ENCODE results near the gene GRID1. TPM values are rescaled to one million over a fixed set of nuclear protein-coding genes. Genes with fewer than 3 reads are reported as not detected.

The GRID1 gene
- total RNA-seq, 1 donor from 2014 or later: 0.22 TPM

GRCh38 chr10:85986777-85987176 is 379.8 kb downstream of the GRID1 start:
- no peak overlapping the region for H3K4me3 Mint-ChIP-seq (ENCODE audit: low read depth)
- no peak for TF ChIP-seq CTCF (IDR thresholded peaks at IDR 0.05; ENCODE audit: unreplicated experiment)
- no peaks in the 10 kb centered on the region for H3K4me1 Mint-ChIP-seq (ENCODE audit: low read depth)
- no peaks in the 10 kb centered on the region for H3K36me3 Mint-ChIP-seq (ENCODE audit: insufficient read depth)
- H3K27me3 Mint-ChIP-seq: peaks cover 3% of the 10 kb centered on the region
- no peak for DNase-seq (ENCODE audit: low spot score, unreplicated experiment)
- no peaks in the 10 kb centered on the region for H3K9me3 Mint-ChIP-seq (ENCODE audit: low read depth)
- H3K27ac Mint-ChIP-seq: no peak overlapping the region

- no peaks in the 10 kb centered on the region for H3K4me1 Mint-ChIP-seq (ENCODE audit: low read depth)
- no peaks in the 10 kb centered on the region for H3K27me3 Mint-ChIP-seq
Measured at GRCh38 chr10:85983051-85983450, 383.5 kb downstream of the GRID1 start.

GRCh38 chr10:85979598-85979997 is 387.0 kb downstream of the GRID1 start:
- no peaks in the 10 kb centered on the region for H3K4me1 Mint-ChIP-seq (ENCODE audit: low read depth)
- H3K4me3 Mint-ChIP-seq (ENCODE audit: low read depth): no peak overlapping the region
- H3K9me3 Mint-ChIP-seq (ENCODE audit: low read depth): no peaks in the 10 kb centered on the region
- TF ChIP-seq CTCF (IDR thresholded peaks at IDR 0.05; ENCODE audit: unreplicated experiment): no peak
- H3K36me3 Mint-ChIP-seq (ENCODE audit: insufficient read depth): no peaks in the 10 kb centered on the region
- H3K27ac Mint-ChIP-seq: no peak overlapping the region
- no peak for DNase-seq (ENCODE audit: low spot score, unreplicated experiment)
- H3K27me3 Mint-ChIP-seq: no peaks in the 10 kb centered on the region

More at GRCh38 chr10:85983051-85983450, 383.5 kb downstream of the GRID1 start:
- DNase-seq (ENCODE audit: low spot score, unreplicated experiment): no peak
- TF ChIP-seq CTCF (IDR thresholded peaks at IDR 0.05; ENCODE audit: unreplicated experiment): no peak
- no peak overlapping the region for H3K27ac Mint-ChIP-seq
- H3K9me3 Mint-ChIP-seq (ENCODE audit: low read depth): no peaks in the 10 kb centered on the region
- no peak overlapping the region for H3K4me3 Mint-ChIP-seq (ENCODE audit: low read depth)
- H3K36me3 Mint-ChIP-seq (ENCODE audit: insufficient read depth): no peaks in the 10 kb centered on the region

GRCh38 chr10:85978566-85979358 is 387.8 kb downstream of the GRID1 start:
- no peaks in the 10 kb centered on the region for H3K4me1 Mint-ChIP-seq (ENCODE audit: low read depth)
- no peak for DNase-seq (ENCODE audit: low spot score, unreplicated experiment)
- H3K4me3 Mint-ChIP-seq (ENCODE audit: low read depth): no peak overlapping the region
- H3K36me3 Mint-ChIP-seq (ENCODE audit: insufficient read depth): no peaks in the 10 kb centered on the region
- H3K27ac Mint-ChIP-seq: no peak overlapping the region
- H3K9me3 Mint-ChIP-seq (ENCODE audit: low read depth): no peaks in the 10 kb centered on the region
- no peaks in the 10 kb centered on the region for H3K27me3 Mint-ChIP-seq
- TF ChIP-seq CTCF (IDR thresholded peaks at IDR 0.05; ENCODE audit: unreplicated experiment): no peak

- Mint-ChIP-seq H3K4me3 (ENCODE audit: low read depth) (no peak overlapping the region), H3K9me3 (ENCODE audit: low read depth) (no peaks in the 10 kb centered on the region), H3K4me1 (ENCODE audit: low read depth) (no peaks in the 10 kb centered on the region), H3K36me3 (ENCODE audit: insufficient read depth) (no peaks in the 10 kb centered on the region), H3K27me3 (no peaks in the 10 kb centered on the region), H3K27ac (no peak overlapping the region)
- DNase-seq (ENCODE audit: low spot score, unreplicated experiment): no peak
- TF ChIP-seq CTCF (IDR thresholded peaks at IDR 0.05; ENCODE audit: unreplicated experiment): no peak
Measured at GRCh38 chr10:85977642-85978041, 389.0 kb downstream of the GRID1 start.

Data from progenitor cell of endocrine pancreas (in vitro differentiated cells).